HG02610 (cell line): Measurements from ENCODE around the gene CABP5.
"Not testable (repeated sequence)": the region's sequence is repeated elsewhere in the genome, so short reads cannot be mapped to it uniquely, and the experiment has no call there.

ENCODE experiments used
- ATAC-seq: cut with Tn5 transposase; IDR thresholded peaks from one replicate; pipeline ENCODE4 v1.9.1; 2021; ENCODE audit warnings: mild to moderate bottlenecking, moderate library complexity; ENCODE audit not compliant: unreplicated experiment

CABP5 gene

DNA sequence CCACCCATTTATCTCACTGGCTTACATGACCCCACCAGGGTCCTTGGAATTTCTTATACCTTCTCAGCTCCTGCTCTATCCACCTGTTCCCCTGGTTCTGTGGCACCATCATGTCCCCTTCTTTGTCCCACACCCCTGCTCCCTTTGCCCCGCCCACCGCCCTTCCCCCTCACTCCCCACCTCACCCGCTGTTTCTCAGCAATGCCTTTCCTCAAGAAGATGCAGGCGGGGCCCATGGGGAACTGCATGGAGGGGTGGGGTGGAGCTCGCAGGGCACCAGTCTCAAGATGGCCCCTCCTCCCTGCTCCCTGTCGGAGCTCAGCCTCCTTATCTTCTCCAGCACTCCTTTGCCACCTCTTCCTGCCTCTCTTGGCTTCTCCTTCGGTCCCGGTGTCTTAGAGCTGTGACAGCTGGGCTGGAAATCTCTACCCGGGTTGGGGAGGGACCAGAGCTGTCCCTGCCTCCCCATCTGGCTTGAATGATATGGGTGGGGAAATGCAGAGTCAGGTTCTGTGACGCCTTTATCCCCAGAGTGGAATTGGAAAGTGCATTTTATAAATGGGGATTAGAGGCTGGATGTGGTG lies at the start of gene CABP5:
CABP5 (minus strand) TSS at position 405 of the 584 bp plus-strand sequence; CDS start at position 248, 157 bp downstream.
- ATAC-seq, result no peak

DNA sequence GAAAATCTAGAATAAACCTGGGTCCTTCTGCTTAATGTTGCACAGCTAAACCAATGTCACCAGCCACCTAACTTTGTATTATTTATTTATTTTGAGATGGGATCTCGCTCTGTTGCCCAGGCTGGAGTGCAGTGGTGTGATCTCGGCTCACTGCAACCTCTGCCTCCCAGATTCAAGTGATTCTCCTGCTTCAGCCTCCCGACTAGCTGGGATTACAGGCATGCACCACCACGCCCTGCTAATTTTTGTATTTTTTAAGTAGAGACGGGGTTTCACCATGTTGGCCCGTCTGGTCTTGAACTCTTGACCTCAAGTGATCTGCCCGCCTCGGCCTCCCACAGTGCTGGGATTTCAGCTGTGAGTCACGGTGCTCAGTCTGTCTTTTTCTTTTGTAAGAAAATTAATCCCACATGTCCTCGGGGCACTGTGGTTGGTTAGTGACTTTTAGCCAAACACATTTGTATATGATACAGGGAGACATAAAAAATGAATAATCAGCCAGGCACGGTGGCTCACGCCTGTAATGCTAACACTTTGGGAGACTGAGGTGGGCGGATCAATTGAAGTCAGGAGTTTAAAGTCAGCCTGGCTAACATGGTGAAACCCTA lies 47.3 kb upstream of the CABP5 start:
- not testable (repeated sequence) for ATAC-seq

DNA sequence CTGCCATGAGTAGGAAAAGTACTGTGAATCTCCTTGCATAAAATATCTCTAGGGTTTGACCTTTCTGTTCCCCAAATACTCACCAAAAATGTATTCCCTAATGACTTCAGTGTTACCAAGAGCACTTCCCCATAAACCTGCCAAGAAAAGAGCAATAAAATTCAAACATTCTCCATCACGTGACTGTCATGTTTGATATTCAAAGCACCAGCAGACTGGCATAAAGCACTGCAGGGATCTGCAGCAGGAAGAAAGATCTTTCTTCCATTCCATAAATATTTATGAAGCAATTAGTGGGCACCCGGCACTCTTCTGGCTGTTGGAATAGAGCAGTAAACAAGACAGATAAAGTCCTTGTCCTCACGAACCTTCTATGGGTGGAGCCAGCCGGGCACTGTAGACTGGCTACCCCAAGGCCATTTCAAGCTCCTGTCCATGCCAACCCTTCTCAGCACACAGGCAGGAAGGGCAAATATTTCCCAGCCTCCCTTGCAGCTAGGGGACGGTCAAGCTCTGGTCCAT lies 46.5 kb upstream of the CABP5 start:
- no peak for ATAC-seq

DNA sequence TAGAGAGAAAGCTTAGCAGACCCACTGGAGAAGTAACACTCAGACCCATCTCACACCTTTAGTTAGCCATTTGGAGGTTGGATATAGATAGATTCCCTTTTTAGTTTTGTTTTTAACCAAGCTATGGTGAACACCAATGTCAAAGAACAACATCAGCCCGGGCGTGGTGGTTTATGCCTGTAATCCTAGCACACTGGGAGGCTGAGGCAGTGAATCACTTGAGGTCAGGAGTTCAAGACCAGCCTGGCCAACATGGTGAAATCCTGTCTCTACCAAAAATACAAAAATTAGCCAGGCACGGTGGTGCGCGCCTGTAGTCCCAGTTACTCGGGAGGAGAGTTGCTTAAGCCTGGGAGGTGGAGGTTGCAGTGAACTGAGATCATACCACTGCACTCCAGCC lies 45.1 kb upstream of the CABP5 start:
- not testable (repeated sequence) for ATAC-seq

DNA sequence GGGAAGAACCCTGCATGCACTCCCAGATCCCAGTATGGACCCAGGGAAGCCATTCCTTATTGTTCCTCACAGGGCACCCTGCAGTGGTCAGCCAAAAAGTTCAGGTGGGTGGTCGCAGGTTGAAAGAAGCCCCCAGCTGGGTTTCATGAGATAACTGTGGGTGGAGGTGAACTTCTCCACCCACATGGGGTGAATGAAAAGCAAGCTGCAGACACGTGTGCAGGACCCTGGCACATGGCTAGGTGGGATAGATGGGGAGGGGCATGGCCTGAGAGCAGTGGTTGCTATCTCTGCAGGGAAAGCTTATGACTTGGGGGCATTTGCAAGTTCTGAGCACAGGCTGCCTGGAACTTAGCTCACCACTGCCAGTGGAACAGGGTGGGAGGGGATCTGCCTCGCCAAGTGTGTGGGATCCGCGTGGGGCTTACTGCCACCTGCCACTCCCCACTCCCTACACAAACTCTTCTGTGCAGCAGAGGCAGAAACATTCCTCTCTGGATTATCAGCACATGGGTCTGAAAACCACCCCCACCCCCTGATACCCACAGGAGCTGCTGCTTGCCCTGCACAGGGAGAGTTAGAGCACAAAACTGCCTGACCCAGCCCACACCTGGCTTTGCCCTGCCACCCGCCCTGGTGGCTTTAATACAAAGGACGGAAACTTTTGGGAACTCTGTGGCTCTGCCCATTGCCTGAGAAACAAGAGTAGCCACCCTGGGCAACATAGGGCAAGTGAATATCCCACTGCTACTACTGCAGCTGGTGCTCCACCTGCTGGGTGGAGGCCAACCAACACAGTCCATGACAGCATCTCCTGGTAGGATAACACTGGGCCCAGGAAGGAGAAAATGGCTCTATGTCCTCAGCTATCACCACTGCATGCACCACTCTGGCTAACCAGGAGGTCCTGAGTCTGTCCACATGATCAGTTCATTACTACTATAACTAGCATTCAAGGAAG lies 42.3 kb upstream of the CABP5 start:
- no peak for ATAC-seq

DNA sequence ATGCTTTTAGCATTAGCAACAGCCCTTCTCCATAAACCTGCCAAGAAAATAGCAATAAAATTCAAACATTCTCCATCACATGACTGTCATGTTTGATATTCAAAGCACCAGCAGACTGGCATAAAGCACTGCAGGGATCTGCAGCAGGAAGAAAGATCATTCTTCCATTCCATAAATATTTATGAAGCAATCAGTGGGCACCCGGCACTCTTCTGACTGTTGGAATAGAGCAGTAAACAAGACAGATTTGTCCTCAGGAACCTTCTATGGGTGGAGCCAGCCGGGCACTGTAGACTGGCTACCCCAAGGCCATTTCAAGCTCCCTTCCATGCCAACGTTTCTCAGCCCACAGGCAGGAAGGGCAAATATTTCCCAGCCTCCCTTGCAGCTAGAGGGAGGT lies 41.2 kb upstream of the CABP5 start:
- no peak for ATAC-seq

DNA sequence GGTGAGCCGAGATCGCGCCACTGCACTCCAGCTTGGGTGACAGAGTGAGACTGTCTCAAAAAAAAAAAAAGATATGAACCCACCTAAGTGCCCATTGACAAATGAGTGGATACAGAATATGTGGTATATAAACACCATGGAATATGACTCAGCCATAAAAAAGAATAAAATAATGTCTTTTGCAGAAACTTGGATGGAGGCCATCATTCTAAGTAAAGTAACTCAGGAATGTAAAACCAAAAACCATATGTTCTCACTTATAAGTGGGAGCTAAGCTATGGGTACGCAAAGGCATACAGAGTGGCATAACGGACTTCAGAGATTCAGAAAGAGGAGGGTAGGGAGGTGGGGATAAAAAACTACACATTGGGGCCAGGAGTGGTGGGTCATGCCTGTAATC lies 37.2 kb upstream of the CABP5 start:
- no peak for ATAC-seq

DNA sequence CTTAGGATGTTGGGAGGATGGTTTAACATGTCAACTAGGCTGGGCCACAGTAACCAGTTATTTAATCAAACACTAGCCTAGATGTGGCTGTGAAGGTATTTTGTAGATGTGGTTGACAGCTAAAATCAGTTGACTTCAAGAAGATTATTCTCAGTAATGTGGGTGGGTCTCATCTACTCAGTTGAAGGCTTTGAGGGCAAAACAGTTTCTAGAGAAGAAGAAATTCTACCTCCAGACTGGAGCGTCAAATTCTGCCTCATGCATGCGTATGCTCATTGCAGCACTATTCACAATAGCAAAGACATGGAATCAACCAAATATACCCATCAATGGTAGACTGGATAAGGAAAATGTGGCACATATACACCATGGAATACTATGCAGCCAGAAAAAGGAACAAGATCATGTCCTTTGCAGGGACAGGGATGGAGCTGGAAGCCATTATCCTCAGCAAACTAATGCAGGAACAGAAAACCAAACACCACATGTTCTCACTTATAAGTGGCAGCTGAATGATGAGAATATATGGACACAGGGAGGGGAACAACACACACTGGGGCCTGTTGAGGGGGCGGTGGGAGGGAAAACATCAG lies 26.4 kb upstream of the CABP5 start:
- ATAC-seq, result not testable (repeated sequence)

DNA sequence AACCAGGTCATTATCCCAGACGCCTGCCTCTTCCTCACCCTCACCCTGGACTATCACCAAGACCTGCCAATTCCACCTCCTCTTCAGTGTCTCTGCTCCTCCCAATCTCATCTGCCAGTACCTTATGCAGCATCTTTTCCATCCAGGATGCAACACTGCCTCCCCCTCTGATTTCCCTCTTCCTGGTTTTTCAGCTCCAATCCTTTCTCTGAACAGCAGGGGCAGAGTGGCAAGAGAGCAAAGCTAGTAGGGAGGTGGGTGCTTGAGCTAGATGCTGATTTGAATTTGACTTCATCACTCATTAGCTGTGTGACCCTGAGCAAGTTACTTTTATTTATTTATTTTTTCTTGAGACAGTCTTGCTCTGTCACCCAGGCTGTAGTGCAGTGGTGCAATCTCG lies 25.6 kb upstream of the CABP5 start:
- no peak for ATAC-seq

DNA sequence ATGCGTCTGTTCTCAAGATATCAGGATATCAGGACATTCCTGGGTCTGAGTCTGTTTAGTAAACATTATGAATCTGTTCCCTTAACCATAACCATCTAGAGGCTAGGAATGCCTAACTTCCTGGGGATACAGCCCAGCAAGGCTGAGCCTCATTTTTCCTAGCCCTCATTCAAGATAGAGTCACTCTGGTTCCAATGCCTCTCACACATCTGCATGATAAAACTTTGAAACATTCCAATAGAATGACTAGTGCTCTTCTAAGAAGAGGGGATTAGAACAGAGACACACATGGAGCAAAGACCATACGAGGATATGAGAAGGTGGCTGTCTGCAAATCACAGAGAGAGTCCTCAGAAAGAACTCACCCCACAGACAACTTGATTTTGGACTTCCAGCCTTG lies 20.6 kb upstream of the CABP5 start:
- ATAC-seq, result no peak

DNA sequence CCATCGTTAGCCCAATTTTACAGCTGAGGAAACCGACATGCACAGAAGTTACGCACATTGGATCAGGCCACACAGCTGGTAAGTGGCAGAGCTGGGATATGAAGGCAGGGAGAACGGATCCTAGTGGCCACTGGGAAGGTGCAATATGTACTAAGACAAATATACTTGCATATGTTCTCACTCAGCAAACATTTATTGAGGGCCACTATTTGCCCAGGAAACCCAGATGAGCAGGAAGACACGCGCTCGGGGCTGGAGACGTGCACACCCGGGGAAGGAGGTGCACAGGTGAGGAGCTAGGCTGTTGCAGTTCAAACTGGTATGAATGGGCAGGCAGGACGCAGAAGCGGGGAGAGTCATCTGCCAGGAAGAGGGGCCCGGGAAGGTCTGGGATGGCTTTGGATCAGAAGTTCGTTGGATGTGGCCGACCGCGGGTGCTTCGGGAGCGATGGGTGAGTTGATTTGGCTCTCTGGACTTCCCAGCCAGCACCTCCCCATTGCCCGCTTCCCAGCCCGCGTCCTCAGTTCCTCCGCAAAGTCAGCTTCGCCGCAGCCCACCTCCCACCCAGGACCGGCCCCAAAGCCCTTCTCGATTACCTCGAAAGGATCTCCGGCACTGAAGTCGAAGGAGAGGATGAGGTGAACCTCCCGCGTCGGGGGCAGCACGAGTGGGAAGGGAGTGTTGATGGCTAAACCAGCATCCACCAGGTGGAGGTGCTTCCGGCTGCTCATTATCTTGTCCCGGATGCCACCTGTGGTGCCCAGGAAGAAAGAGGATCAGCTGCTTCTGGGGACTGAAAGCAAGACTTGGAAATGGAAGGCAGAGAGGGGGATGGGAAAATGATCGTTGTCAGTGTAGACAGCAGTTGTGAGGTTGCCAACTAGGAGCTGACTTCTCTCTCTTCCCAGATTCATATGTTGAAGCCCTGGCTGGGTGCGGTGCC lies 17.8 kb upstream of the CABP5 start:
- ATAC-seq, result no peak

DNA sequence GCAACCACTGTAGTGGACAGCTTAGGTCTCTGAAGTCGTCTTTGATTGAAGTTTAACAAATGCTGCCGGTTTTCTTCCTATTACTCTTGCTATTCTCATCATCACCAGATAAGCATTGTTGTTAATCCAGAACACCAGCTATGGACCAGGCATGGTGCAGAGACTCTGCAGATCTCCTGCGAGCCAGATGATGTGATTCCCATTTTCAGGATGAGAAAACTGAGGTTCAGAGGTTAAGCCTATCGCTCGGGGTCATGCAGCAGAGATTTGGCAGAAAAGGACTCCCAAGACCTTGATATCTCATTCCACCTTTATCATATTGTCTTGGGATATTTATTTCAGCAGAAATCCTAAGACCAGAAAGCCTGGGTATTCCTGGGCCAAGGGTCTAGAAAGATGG lies 16.5 kb upstream of the CABP5 start:
- no peak for ATAC-seq

DNA sequence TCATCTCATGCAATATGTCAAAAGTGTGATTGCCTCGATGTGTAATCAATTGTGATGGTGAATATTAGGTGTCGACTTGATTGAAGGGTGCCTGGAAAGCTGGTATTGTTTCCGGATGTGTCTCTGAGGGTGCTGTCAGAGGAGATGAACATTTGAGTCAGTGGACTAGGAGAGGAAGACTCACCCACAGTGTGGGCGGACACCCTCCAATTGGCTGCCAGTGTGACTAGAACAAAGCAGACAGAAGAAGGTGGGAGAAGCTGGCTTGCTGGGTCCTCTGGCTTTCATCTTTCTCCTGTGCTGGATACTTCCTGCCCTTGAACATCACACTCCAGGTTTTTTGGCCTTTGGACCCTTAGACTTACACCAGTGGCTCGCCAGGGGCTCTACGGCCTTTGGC lies 15.5 kb upstream of the CABP5 start:
- no peak for ATAC-seq

DNA sequence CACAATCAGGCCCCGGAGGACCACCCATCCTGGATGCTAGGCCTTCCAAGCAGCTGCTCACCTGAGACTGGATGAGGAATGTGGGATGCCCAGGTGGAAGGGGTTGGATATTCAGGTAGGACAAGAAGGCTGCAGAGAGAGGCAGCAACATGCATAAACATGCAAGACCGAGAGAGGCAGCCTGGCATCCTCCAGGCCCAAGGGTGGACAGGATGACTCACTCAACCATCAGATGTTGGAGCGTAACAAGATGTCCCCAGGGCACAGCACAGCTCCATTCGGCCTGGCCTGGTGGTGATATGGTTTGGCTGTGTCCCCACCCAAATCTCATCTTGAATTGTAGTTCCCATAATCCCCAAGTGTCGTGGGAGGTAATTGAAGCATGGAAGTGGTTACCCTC lies 10.0 kb upstream of the CABP5 start:
- ATAC-seq, result no peak

DNA sequence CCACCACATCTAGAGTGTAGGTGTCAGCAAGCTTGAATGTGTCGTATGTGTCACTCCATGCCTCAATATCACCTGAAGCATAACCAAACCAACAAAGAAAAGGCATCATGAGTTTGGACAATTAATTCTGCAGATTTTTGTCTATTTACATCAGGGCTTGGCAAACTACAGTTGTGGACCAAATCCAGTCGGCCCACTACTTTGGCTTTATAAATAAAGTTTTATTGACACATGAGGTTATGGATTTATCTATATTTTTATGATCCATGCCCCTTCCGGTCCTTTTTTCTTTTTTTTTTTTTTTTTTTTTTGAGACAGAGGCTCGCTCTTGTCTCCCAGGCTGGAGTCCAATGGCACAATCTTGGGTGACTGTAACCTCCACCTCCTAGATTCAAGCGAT lies 9.2 kb upstream of the CABP5 start:
- ATAC-seq, result no peak

DNA sequence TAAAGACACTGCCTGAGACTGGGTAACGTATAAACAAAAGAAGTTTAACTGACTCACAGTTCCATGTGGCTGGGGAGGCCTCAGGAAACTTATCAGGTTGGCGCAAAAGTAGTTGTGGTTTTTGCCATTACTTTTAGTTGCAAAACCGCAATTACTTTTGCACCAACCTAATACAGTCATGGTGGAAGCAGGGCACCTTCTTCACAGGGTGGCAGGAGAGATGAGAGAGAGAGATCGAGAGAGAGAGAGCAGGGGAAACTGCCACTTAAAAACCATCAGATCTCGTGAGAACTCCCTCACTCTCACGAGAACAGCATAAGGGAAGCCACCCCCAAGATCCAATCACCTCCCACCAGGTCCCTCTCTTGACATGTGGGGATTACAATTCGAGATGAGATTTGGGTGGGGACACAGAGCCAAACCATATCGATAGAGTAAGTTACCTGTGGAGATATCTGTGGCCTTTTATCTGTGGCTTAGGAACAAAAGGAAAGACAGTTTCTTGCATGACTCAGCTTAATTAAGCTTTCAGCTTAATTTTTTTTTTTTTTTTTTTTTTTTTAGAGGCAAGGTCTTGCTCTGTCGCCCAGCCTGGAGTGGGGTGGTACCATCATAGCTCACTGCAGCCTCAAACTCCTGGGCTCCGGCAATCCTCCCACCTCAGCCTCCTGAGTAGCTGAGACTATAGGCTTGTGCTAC lies 7.6 kb upstream of the CABP5 start:
- ATAC-seq, result no peak

DNA sequence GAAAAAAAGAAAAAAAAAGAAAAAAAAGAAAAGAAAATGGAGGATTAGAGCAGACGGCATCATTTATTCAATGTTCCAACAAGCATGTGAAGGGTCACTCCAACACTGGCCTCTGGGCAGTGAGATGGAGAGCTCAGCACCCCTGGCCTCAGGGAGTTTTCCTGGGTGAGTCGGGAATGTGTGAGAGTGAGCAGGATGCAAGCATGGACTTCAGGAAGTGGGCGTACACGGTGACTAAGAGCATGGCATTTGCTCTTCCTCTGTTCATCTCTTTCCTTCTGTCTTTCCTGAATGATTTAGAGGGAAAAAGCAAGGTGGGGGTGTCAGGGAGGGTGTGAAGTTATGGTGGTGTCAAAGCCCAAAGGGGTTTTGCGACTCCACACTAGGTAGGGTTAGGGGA lies 682 bp upstream of the CABP5 start:
- ATAC-seq, result no peak

DNA sequence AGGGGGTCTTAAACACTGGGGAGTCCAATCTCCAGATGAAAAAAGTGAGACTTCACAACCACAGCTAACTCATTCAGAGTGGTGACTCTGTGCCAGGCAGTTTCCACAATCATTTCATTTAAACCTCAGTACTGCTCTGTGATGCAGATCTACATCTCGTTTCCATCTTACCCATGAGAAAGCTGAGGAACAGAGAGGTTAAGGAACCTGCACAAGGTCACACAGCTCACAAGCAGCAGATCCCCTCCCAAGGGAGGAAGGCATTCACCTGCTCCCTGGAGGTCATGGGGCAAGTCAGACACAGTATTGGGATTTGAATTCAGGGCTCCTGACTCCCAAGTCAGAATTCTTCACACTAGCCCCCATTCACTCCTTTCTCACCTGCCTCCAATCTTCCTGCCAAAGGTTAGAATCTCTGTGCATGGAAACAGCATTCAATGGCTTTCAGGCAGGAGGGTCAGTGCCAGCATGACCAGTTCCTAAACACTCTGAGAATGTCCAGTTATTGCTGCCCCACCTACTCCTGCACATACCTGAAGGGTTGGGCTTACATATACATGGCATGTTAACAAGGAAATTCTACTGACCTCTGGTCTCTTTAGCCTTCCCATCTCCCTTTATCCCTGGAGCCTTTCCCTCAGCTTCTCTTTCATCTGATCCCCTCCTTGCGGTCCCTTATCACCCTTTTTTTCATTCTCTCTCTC lies 1.9 kb downstream of the CABP5 start:
- no peak for ATAC-seq

DNA sequence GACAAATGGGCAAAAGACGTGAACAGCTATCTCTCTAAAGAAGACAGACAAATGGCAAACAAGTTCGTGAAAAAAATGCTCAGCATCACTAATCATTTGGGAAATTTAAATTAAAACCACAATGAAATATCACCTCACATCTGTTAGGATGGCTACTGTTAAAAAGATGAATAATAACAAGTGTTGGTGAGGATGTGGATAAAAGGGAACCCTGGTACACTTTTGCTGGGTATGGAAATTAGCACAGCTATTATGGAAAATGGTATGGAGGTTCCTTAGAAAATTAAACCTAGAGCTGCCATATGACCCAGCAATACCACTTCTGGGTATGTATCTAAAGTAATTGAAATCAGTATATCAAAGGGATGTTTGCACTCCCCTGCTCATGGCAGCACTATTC lies 7.1 kb downstream of the CABP5 start:
- ATAC-seq, result no peak
